Raji (cell line): Measurements from ENCODE around the gene CFHR5.

ENCODE experiments used
- POLR2A ChIP-seq: IDR thresholded peaks from 2 replicates; pipeline ENCODE4 v1.6.1; 2011; ENCODE audit warnings: low read depth, low read length, control low read depth; ENCODE audit not compliant: insufficient read depth

CFHR5 gene

DNA sequence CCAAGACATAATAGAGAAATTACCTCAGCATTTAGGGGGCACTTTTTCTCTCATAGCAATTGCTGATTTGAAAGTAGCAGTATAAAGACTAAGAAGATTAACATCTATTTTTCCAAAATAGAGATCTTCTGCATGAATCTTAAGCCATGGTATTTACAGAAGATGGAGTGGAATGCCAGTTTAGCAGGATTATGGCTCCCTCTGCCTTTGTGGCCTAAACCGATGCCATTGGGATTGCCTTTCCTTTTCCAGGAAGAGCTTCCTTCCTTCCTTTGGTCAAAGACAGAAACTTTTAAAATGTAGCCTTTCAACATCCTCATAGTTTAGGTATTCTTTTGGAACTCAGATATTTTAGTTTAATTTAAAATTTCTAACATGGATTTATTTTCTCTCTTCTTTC, 39.4 kb downstream of the CFHR5 start:
- TF ChIP-seq POLR2A = no peak

DNA sequence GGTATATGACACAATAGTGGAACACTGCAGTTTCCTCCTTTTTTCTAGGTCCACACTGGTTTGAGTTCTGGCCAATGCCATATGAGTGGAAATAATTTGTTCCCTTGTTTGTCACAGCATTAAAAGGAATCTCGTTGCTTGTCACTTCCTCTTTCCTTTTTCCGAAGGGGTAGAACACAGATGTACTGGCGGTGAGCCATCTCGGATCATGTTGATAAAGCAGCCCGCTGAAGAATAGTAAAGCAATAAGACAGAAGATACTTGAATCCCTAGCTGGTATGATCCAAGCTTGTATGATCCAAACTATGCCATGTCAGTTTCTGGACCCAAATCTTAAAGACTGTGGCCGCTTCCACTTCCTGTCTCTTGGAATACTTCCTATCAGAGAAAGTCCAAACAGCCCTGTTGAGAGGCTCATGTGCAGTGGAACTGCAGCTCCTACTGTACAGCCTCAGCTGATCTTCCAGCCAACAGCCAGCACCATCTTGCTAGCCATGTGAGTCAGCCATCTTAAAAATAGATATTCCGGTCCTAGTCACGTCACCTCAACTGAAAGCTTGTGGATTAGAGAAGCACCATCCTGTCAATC, 40.3 kb downstream of the CFHR5 start:
- no peak for TF ChIP-seq POLR2A

DNA sequence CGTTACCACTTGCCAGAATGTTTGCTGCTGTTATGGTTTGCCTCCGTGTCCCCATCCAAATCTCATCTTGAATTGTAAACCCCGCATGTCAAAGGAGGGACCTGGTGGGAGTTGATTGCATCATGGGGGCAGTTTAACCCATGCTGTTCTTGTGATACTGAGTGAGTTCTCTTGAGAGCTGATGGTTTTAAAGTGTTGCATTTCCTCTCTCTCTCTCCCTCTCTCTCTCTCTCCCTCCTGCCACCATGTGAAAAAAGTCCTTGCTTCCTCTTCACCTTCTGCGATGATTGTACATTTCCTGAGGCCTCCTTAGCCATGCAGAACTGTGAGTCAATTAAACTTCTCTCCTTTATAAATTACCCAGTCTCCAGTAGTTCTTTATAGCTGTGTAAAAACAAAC, 44.4 kb downstream of the CFHR5 start:
- TF ChIP-seq POLR2A = no peak

DNA sequence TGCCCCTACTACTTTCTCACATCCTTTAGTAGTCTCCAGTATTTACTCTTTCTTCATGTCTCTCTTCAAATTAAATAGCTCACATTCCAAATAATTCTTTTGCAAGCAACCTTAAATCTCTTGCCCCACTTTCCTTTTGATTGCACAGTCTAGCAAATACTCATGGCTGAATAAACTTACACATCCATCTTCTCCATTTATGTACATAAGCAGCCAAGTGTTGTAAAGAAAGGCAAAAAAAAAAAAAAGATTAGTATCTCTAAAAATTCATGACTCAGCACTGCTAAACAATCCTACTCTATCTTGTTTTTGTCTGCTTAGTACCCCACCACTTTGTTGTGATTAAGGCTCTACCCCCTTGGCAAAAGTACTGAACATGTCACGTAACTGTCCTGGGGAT, 47.1 kb downstream of the CFHR5 start:
- TF ChIP-seq POLR2A = no peak

DNA sequence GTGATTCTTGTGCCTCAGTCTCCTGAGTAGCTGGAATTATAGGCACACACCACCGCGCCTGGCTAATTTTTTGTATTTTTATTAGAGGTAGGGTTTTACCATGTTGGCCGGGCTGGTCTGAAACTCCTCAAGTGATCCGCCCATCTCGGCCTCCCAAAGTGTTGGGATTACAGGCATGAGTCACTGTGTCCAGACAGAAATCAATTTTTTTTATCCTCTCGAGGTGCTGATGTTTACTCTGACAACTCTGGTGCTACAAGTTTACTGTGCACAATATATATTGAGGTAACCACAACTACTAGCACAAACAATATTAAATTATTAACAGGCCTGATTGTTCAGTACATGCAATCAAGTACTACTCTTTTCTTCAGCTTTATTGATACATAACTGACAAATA, 50.0 kb downstream of the CFHR5 start:
- no peak for TF ChIP-seq POLR2A

DNA sequence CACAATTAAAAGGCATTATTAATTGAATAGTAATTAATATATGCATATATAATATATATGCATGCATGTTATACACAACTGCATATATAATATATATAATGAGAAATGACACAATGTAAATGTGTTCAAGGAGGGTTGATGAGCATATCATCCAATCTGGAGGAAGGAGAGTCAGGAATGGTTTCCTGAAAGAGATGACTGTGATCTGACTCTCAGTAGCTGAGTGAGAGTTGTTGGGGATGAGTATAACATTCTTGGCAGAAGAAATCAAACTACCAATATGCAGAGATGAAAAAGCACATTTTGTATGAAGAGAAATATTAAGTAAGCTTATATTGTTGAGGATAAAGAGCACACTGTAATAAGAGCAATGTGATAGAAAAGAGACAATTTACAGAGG, 52.4 kb downstream of the CFHR5 start:
- TF ChIP-seq POLR2A = no peak

DNA sequence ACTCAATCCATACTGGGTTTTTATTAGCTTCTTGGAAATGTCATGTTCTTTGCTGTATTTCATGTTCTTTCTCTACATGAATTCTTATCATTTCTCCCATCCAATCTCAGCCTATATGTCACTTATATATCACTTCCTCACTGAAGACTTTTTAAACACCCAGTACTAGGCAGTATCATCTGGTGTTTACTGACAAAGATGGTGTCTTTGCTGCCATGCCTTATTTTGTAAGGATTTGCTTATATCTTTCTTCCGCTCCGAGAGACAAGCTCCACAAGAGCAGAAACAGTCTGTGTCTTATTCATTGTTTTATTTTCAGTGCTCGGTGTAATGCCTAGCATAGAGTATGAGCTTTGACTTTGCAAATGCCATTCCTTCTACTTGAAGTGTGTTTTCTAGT, 59.5 kb downstream of the CFHR5 start:
- TF ChIP-seq POLR2A = no peak

DNA sequence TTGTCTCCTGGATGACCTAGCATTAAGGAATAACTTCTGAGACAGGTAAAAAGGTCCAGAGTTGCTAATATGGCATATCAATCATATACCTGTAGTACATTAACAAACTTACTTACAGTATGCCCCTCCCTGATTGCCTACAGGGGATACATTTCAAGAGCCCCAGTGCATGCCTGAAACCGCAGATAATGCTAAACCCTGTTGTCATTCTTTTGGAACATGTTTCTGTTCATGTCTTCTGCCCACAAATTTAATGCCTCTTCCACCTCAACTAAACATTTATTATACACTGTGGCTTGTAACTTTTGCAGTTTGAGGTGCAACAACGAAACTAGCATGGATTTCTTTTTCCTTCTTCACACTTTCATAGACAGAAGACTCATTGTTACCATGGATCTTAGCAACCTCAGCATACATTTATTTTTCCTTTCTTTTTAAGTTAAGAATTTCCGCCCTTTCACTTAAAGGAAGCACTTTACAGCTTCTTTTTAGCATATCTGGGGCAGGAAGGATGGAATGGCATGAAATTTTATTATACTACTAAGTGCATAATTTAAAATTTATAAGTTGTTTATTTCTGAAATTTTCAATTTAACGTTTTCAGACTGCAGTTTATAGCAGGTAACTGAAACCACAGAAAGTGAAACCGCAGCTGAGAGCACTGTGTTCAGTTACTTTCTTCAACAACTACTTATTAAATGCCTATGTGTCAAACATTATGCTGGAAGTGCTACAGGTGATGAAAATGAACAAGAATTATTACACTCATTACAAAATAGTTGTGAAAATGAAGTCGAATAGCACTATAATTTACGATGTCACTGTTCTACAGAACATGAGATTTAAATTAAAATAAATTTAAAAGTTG, 64.4 kb downstream of the CFHR5 start:
- TF ChIP-seq POLR2A = no peak

DNA sequence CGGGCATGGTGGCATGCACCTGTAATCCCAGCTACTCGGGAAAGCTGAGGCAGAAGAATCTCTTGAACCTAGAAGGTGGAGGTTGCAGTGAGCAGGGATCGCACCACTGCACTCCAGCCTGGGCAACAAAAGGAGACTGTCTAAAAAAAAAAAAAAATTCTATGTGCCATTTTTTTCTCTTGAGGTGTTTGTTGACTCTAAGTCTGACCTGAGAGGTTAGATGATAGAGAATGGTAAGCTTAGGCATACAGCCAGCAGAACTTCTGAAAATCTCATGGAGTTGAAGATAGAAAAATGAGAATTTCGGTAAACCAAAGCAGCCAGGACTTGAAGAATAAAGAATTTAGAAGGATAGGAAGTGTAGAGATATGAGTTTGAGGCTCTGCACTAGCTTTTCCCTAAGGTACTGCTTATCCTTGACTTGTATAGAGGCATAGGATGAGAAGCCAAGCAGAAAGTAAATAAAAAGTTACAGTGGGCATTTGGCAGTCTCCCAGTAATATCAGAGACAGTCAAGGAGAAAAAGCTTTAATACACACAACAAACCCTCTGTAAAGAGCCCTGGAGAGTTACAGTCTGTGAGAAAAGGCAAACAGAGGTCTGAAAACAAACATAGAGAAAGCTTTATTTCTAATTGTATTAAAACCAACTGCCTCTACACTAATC, 65.5 kb downstream of the CFHR5 start:
- TF ChIP-seq POLR2A = no peak

DNA sequence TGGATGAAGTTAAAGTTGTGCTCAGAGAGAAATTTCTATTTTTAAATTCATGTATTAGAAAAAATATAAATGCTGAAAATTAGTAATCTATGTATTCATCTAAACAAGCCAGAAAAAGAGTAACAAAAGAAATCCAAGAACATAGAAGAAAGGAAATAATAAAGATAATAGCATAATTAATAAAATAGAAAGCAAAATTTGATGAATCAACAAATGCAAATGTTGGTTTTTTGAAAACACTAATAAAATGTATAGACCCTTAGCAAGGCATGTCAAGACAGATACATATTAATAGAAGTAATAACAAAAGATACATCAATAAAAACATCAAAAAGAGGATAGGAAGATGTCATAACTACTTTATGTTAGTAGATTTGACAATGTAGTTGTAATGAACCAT, 71.7 kb downstream of the CFHR5 start:
- TF ChIP-seq POLR2A = no peak
